Chondrocyte (in vitro differentiated cells): ENCODE results near the gene TGFBRAP1. TPM values are rescaled to one million over a fixed set of nuclear protein-coding genes. Genes with fewer than 3 reads are reported as not detected.
A peak's percentile ranks its signal among the peaks of the same experiment; 100 is the strongest.

ENCODE experiments used
- DNase-seq: peaks from one replicate; pipeline ENCODE4 v3.0.0; 2021; ENCODE audit warnings: mixed read lengths, low spot score
- H3K27ac Mint-ChIP-seq: one replicate; pipeline ENCODE4 v1.8.0; 2021; ENCODE audit warnings: mild to moderate bottlenecking, moderate library complexity, mixed read lengths; ENCODE audit not compliant: unreplicated experiment
- H3K27me3 Mint-ChIP-seq: 2 replicates; pipeline ENCODE4 v1.8.0; 2021; ENCODE audit warnings: low read depth, mixed read lengths
- H3K36me3 Mint-ChIP-seq: 2 replicates; pipeline ENCODE4 v1.8.0; 2021; ENCODE audit warnings: low read depth, mixed read lengths
- H3K4me1 Mint-ChIP-seq: 2 replicates; pipeline ENCODE4 v1.8.0; 2021; ENCODE audit warnings: low read depth, mild to moderate bottlenecking, mixed read lengths
- H3K4me3 Mint-ChIP-seq: one replicate; pipeline ENCODE4 v1.8.0; 2021; ENCODE audit warnings: mild to moderate bottlenecking, moderate library complexity, mixed read lengths; ENCODE audit not compliant: unreplicated experiment
- H3K9me3 Mint-ChIP-seq: 2 replicates; pipeline ENCODE4 v1.8.0; 2021; ENCODE audit warnings: low read depth, mixed read lengths
- CTCF ChIP-seq: fragments of 200-600 bp; sonication (generic); IDR thresholded peaks from 2 replicates; pipeline ENCODE4 v1.5.0; 2021; ENCODE audit warnings: antibody characterized with exemption, mild to moderate bottlenecking, moderate library complexity
- long read RNA-seq: library from polyadenylated mRNA; stranded (forward); transcript quantifications from one replicate; pipeline ENCODE4 v2.0.0, GENCODE V29; 2021
- total RNA-seq: library from RNA; stranded (reverse); gene quantifications from 3 replicates; pipeline ENCODE4 v1.2.1, GENCODE V29; 2021

The TGFBRAP1 gene
- total RNA-seq = 18.3 to 21.4 TPM (median 18.5 TPM) in 3 replicates
- long read RNA-seq, full-length matches to known transcripts = 30 of 63 reads
- long read RNA-seq, partial matches to known transcripts = 6 of 63 reads
- long read RNA-seq, other reads (novel, unspliced or antisense) = 27 of 63 reads

GRCh38 chr2:105329561-105330495 lies at the start of gene TGFBRAP1:
Gene TGFBRAP1, minus strand, starts transcription at chr2:105329735. Its CDS starts 21,434 bp downstream, at chr2:105308301.
- Mint-ChIP-seq H3K9me3 (no peaks in the 10 kb centered on the region), H3K27me3 (no peaks in the 10 kb centered on the region), H3K4me1 (peaks cover 39% of the 10 kb centered on the region), H3K4me3 (peak within 1 kb of the TSS; percentile 82), H3K36me3 (no peaks in the 10 kb centered on the region), H3K27ac (peak within 1 kb of the TSS; percentile 82)
- TF ChIP-seq CTCF = peak; percentile 33
- no peak for DNase-seq

GRCh38 chr2:105378921-105379383 lies 49.4 kb upstream of the TGFBRAP1 start:
- peaks cover 46% of the 10 kb centered on the region for H3K36me3 Mint-ChIP-seq
- H3K27ac Mint-ChIP-seq = no peak overlapping the region
- H3K4me1 Mint-ChIP-seq = peaks cover 81% of the 10 kb centered on the region

GRCh38 chr2:105378276-105378840 lies 48.8 kb upstream of the TGFBRAP1 start:
- peak overlapping the region; percentile 22 for H3K27ac Mint-ChIP-seq
- H3K36me3 Mint-ChIP-seq = peaks cover 43% of the 10 kb centered on the region

More at GRCh38 chr2:105378921-105379383, 49.4 kb upstream of the TGFBRAP1 start:
- peak; percentile 42 for DNase-seq
- TF ChIP-seq CTCF = no peak
- H3K9me3 Mint-ChIP-seq = no peaks in the 10 kb centered on the region
- no peaks in the 10 kb centered on the region for H3K27me3 Mint-ChIP-seq
- H3K4me3 Mint-ChIP-seq = no peak overlapping the region

GRCh38 chr2:105377871-105378270 lies 48.3 kb upstream of the TGFBRAP1 start:
- no peaks in the 10 kb centered on the region for H3K27me3 Mint-ChIP-seq
- peaks cover 92% of the 10 kb centered on the region for H3K4me1 Mint-ChIP-seq
- no peak for DNase-seq
- peak; percentile 61 for TF ChIP-seq CTCF
- peaks cover 43% of the 10 kb centered on the region for H3K36me3 Mint-ChIP-seq
- no peaks in the 10 kb centered on the region for H3K9me3 Mint-ChIP-seq
- no peak overlapping the region for H3K4me3 Mint-ChIP-seq
- peak overlapping the region; percentile 27 for H3K27ac Mint-ChIP-seq

More at GRCh38 chr2:105378276-105378840, 48.8 kb upstream of the TGFBRAP1 start:
- Mint-ChIP-seq H3K9me3 (no peaks in the 10 kb centered on the region), H3K4me3 (no peak overlapping the region), H3K27me3 (no peaks in the 10 kb centered on the region), H3K4me1 (peaks cover 87% of the 10 kb centered on the region)
- DNase-seq = peak; percentile 55
- TF ChIP-seq CTCF = no peak

GRCh38 chr2:105376789-105377240 lies 47.3 kb upstream of the TGFBRAP1 start:
- TF ChIP-seq CTCF = no peak
- no peaks in the 10 kb centered on the region for H3K27me3 Mint-ChIP-seq
- DNase-seq = no peak
- H3K9me3 Mint-ChIP-seq = no peaks in the 10 kb centered on the region
- H3K4me1 Mint-ChIP-seq = peaks cover 92% of the 10 kb centered on the region
- H3K36me3 Mint-ChIP-seq = peaks cover 44% of the 10 kb centered on the region
- peak overlapping the region; percentile 70 for H3K27ac Mint-ChIP-seq
- H3K4me3 Mint-ChIP-seq = no peak overlapping the region
